Fibroblast of skin of abdomen (primary cell): ENCODE measurements around the gene NFIB.

Experiments used
- DNase-seq: peaks from one replicate; pipeline ENCODE4 v3.0.0-alpha.2; 2013

NFIB gene

GRCh38 chr9:14344941-14345353 is 31.0 kb upstream of the NFIB start:
- no peak for DNase-seq

- DNase-seq = no peak
Observed at GRCh38 chr9:14344053-14344524, 30.1 kb upstream of the NFIB start.

GRCh38 chr9:14343261-14344031 is 29.5 kb upstream of the NFIB start:
- DNase-seq = no peak

GRCh38 chr9:14342736-14343135 is 28.8 kb upstream of the NFIB start:
- no peak for DNase-seq

GRCh38 chr9:14341437-14342122 is 27.6 kb upstream of the NFIB start:
- no peak for DNase-seq

GRCh38 chr9:14340994-14341393 is 27.1 kb upstream of the NFIB start:
- no peak for DNase-seq

GRCh38 chr9:14340219-14340873 is 26.4 kb upstream of the NFIB start:
- DNase-seq = no peak

GRCh38 chr9:14339746-14340145 is 25.8 kb upstream of the NFIB start:
- no peak for DNase-seq

GRCh38 chr9:14337615-14338014 is 23.7 kb upstream of the NFIB start:
- DNase-seq = no peak

- no peak for DNase-seq
Observed at GRCh38 chr9:14336244-14336643, 22.3 kb upstream of the NFIB start.

- no peak for DNase-seq
Observed at GRCh38 chr9:14331120-14331519, 17.2 kb upstream of the NFIB start.

GRCh38 chr9:14327036-14327435 is 13.1 kb upstream of the NFIB start:
- no peak for DNase-seq

- DNase-seq = peak; percentile 61
Observed at GRCh38 chr9:14326264-14326826, 12.4 kb upstream of the NFIB start.

GRCh38 chr9:14325147-14325546 is 11.2 kb upstream of the NFIB start:
- DNase-seq = no peak

- DNase-seq = no peak
Observed at GRCh38 chr9:14323985-14324650, 10.2 kb upstream of the NFIB start.

- DNase-seq = no peak
Observed at GRCh38 chr9:14323083-14323971, 9.4 kb upstream of the NFIB start.

GRCh38 chr9:14322211-14323082 is 8.5 kb upstream of the NFIB start:
- DNase-seq = peak; percentile 88

- no peak for DNase-seq
Observed at GRCh38 chr9:14321517-14322130, 7.7 kb upstream of the NFIB start.

- peak; percentile 94 for DNase-seq
Observed at GRCh38 chr9:14320271-14321181, 6.6 kb upstream of the NFIB start.
